ENCODE data around the gene MRPS6.

Gene MRPS6

DNA sequence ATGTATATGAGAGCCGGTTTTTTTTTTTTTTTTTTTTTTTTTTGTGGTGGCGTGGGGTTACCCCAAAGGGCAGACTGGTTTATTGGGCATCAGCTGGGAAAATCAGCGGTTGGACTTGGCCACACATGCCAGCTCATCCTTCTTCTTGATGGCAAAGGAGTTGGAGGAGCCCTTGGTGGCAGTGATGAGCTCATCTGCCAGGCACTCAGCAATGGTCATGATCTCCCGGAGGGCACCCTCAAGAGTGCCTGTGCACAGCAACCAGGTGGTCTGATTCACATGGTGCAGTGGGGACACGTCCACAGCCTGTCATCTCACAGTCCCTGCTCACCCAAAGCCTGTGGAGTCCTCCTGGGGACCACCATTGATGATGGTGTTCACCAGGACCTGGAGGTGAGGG lies 62.0 kb downstream of the MRPS6 start:
- no peak for ATAC-seq

DNA sequence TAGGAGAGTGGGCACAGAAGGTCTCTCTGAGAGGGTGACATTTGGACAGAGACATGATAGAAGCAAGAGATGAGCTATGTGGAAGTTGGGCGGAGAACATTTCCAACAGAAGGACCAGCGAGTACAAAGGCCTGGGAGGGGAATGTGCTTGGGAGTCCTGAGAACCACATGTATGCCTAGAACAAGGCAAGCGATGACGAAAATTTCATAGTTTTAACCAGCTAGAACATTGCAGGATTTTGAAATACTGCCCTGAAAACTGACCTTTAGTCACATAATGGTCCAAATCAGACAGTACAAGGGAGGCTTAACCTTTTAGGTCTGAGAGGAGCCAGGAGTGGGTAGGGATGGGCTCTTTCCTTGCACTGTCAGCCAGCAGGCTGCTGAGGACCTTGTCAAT lies 68.0 kb downstream of the MRPS6 start:
- ATAC-seq: no peak

DNA sequence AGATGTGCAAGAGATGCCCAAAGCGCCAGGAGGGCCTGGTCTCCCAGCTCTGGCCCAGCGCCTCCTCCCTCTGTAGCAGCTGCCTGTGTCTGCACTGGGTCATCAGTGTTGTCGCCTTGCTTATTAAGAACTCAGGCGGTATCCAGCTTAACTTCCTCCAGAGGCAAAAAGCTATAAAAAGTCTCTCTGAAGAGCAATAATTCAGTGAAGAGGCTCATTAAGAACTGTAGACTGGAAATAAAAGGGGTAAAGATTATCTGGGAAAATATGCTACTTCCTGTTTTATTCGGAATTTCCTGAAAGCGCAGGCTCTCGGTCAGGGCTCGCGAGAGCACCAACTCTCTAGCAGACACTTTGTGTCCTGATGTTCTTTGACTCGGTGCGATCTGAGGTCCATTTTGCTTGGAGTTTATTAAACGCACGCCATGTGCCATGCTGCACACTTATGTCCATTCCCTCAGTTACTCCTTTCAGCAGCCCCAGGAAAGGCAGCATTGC lies 70.4 kb downstream of the MRPS6 start:
- no peak for ATAC-seq

DNA sequence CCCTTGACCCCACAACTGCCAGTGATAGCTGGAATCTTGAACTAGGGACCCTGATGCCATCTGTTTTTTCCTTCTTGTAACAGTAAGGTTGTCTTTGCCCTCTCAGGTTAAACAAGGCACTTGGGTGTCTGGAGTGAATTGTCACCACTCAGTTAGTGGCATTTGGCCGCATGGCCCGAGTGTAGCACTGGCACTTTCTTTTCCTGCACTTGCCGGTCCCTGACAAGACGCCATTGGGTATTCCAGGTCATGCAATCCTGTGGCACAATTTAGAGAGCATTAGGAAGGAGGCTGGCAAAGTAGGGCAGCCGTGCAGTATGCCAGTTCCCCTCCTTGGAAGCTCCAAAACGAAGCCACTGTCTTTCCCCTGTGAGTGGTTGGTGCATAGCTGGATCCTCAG lies 70.8 kb downstream of the MRPS6 start:
- ATAC-seq: no peak

DNA sequence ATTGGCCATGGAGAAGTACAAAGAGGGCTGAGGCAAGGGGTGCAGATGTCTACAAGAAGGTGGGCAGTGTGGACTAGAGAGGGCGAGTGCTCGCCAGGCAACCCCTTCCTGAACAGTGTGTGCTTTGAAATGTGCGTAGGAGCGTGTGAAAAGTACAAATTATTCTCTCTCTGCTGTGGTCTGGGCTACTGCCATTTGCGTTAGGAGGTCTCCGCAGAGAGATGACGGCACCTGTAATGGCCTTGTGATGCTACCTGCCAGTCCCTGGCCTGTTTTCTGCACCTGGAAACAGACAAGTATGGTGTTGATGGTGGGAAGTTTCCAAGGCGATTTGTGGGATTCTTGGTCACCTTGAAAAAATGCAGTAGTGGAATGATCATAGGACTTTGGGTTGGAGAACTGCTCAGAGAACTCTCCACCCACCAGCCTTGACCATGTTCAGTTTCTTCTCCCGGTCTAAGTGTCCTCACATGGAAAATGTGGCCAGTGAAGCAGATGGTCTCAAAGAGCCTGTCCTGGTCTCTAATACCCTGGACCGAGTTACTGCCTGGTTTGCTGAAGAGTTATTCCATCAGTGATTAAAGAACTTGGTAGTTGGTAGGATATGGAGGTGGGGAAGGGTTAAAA lies 74.5 kb downstream of the MRPS6 start:
- no peak for ATAC-seq

DNA sequence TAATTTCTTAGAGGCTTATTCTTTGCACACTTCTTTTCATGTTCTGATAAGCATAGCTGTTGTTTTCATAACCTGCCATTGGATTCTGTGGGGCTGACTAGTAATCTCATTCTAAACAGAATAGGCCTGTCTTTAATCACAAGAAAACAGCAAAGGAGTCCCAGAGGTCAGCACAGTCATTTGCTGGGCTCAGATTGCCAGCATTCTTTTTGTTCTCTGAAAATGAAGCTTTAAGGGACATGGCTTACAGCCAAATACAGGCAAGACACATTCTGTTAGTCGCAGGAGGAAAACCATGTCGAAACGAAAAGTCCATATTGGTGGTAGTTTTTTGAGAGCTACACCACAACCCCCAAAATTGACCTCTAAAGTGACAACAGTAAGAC lies 75.0 kb downstream of the MRPS6 start:
- ATAC-seq: no peak

DNA sequence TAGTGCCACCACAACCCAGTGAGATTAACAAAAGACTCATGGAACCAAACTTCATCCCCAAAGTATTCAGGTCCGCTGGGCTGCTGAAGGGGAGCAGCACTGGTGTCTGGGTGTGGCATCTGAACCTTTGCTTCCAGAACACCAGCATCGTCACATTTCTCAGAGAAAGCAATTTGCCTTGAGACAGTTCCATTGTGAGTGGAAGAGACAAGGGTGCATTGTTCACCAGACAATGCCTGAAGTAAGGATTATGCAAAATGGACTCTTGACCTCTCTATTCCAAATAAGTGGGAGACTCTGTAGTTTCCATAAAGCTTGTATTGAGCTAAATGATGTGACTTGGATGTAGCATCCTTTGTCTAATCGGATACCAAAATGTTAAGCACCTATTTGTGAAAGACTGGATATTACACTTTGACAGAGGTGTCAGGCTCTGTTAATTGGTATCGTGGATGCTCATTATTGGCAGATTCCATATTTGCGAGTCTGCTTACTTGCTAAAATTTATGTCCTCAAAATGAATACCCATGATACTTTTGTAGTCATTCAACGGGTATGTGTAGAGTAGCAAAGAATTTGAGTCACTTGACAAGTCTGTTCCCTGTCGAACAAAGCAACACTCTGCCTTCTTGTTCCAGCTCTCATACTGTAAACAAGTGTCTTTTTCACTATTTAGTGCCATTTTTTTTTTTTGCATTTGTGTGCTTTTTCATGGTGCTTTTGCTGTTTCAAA lies 75.6 kb downstream of the MRPS6 start:
- ATAC-seq: no peak

DNA sequence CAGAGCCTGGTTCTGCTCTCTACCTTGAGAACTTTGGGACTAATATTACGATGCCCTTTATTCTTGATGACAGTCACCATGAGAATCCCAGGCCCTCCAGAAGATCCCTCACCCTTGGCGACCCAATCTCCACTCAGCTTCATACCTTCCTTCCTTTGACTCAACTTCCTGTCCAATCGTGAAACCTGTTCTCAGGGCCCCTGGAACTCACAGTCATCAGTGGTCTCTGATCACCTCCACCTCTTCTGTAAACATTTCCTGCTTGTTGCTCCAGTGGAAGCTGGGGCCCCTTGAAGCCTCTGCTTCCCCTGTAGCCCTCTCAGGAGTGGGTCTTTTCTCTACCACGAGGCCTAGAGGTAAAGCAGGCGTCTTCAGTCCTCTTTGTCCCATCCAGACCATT lies 79.1 kb downstream of the MRPS6 start:
- no peak for ATAC-seq

DNA sequence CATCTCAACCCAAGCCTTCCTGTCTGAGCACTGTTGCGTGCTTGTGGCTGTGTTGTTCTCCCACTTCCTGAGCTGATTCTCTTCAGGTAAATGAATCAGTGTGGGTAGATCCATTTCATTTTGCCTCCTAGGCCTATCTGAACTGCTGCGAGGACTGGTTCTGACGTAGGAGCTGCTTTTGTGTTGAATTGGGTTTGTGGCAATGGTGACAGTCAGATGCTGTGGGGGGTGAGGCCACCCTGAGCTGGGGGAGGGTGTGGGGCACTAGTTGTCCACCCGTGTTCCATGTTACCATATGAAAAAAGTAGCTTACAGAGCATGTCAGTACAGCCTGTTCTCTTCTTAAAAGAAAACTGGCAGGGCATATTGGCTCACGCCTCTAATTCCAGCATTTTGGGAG lies 81.5 kb downstream of the MRPS6 start:
- no peak for ATAC-seq

DNA sequence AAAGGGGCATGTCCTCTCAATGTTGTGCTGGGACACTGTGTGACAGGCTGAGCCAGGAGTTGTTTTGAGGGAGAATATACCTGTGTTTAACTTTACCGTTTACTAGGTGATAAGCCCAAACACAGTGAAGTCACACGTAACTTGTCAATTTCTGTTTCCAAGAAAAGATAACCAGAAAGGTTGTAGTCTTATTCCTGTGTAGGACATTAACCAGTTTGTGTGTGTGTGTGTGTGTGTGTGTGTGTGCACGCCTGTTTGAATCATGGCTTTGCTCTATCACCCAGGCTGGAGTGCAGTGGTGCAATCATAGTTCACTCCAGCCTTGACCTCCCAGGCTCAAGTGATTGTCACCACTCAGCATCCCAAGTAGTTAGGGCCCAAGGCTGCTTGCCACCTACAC lies 83.6 kb downstream of the MRPS6 start:
- ATAC-seq: no peak

DNA sequence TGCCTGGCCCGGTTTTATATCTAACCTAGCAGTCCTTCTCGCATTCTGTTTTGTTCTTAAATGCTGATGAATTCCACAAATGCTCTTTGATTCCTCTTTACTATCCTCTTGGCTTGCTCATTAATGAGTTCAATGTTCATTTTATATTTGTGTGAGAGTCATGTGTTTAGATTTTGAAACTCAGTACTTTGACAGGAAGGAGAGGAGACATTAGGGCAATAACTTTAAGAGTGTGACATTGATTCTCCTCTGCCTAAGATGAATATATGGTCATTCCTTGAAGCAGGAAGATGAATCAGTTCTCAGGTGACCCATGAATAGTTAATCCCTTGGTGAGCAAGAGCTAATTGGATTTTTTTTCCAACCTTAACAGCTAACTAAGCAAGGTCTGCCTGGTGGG lies 84.1 kb downstream of the MRPS6 start:
- ATAC-seq: no peak

DNA sequence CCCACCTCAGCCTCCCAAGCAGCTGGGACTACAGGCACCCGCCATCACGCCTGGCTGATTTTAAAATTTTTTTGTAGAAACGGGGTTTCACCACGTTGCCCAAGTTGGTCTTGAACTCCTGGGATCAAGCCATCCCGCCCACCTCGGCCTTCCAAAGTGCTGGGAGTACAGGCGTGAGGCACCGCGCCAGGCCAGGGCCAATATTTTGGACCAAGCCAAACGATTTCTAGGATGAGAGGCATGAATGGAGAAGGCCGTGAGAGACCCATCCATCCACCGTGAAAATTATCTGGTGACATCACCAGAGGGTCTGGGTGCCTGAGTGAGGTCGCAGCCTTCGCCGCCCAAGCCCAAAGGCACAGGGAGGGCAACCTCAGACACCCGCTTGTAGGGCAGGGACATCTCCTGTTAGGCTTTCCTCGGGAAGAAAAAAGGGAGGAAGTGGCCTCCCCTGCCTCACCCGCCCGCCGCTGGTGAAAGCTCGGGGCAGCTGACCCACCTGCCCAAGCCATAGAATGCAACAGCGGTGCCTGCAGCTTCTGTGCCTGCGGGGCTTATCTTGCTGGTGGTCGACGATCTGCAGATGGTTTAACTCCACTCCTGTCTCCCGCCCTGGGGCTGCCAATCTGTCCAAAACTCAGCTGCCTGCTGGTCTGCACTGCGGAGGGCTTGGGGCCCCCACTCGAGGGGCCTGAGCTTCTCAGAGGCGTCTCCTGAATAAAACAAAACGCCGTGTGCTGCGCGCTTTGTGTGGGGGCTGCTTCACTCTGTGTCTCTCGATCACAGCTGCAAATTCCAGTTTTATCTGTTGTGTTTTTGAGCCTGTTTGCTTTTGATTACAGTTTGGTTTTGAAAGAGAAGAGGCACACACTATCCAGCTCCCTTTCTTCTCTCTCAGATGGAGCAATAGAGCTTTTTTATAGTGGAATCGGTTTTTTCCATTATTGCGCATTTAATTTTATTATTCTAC lies 85.8 kb downstream of the MRPS6 start:
- ATAC-seq: no peak

DNA sequence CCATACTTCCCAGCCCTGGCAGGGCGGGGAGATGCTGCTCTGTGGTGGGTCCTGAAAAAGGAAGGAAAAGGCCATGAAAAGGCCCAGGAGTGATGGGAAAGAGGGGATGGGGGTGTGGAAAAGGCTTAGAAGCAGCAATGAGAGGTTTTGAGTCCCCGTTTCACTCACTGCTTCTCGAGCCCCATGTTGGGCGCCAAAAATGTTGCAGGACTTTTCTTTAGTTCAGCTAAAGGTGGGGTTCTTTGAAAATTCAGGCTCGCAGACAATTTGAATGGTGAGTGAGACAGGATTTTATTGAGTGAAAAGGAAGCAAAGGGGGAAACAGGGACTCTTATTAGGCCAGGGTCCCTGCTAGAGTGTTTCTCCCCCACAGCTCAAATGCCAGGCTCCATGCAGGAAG lies 93.1 kb downstream of the MRPS6 start:
- ATAC-seq: no peak

DNA sequence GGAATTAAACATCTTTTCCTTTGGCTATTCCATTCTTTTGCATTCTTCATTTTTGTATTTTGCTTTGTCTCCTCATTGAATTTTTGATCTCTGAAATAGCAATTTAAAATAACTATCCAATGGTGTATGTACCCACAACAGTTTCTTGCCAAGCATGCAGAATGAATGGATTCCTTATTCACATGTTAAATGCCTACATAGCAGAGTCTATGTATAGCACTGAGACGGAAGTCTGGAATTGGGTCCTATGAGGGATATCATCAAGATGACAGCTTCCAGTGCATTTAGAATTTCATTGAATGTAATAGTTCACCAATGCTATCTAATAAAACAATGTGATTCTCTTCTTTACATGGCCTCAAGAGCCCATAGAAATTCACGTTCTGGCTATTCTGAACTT lies 97.5 kb downstream of the MRPS6 start:
- ATAC-seq: no peak

DNA sequence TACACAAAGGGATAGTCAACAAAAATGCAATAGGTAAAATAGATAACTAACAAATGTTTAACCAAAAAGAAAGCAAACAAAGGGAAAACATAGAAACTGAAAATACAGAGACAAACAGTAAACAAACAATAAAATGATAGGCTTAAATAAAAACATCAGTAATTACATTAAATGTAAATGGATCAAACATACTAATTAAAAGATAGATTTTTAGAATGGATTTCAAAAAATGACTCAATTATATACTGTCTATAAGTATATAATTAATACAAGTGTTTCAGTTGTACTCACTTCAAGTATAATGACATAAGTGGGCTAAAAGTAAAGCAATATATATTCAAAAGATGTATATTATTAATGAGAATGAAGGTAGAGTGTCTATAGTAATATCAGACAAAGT lies 101.1 kb downstream of the MRPS6 start:
- no peak for ATAC-seq

DNA sequence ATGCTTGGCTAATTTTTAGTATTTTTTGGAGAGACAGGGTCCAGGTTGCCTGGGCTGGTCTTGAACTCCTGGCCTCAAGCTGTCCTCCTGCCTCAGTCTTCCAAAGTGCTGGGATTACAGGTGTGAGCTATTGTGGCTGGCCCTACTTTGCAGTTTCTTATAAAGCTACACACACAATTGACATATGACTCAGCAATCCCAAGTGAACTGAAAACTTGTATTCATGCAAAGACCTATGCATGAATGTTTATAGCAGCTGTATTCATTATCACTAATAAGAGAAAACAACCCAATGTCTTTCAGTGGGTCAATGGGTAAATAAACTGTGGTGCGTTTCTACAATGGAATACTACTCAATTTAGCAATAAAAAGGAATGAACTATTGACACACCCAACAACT lies 103.1 kb downstream of the MRPS6 start:
- ATAC-seq: no peak

DNA sequence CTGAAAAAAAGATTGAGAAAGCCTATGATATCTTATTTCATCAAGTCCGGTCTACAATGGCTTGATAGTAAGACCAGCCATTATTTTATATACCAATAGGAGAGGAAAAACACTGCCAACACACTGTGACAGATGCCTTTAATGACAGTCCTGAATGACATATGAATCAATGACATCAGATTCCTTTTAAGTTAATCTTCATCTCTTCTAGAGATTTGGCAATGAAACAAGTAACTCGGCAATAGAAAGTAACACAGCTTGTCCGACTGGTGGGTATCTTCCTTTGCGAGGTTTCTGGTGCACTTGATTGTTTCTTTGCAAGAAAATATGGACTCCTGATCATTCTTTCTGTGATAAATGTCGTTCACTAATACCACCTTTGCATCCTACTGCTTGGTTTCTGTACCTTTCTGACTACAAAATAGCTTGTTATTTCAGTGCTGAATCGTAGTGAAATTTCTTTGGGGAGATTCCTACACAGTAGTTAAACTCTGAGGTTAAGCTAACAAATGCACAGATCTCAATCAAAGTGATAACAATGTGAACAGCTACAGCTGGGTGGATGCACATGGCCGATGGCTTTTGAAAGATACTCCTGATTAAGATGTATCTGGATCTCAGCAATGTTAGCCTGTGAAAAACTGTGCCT lies 104.7 kb downstream of the MRPS6 start:
- no peak for ATAC-seq

DNA sequence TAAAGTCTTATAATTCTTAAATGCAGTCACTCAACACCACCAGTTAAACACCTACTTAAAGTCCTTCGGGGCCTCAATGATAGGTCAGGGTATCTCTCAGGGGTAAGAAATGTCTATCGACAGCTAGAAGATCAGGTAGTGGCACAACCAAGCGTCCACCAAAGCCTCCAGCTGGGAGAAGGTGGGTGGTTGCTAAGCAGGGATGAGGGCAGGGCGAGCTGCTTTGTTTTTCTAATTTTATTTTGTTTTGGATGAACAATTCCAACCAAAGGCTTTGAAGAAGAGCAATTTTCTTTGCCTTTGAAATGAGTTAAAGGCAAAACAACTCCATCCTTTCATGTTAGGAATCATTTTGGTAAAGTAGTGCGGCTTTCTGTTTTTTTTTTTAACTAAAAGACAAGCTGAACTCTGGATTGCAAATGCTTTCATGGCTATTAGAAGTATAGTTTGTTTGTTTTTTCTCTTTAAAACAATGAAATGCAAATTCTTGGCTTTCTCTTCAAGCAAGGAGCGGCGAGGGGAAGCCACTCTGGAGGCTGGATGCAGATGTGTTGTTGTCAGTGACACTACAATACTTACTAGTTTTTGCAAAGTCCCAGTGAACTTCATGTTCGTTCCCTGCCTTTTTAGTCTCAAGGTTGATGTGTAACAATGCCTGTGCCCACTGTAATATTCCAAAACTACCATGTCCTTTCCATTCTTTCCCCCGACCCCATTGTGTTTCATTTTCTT lies 106.0 kb downstream of the MRPS6 start:
- no peak for ATAC-seq

DNA sequence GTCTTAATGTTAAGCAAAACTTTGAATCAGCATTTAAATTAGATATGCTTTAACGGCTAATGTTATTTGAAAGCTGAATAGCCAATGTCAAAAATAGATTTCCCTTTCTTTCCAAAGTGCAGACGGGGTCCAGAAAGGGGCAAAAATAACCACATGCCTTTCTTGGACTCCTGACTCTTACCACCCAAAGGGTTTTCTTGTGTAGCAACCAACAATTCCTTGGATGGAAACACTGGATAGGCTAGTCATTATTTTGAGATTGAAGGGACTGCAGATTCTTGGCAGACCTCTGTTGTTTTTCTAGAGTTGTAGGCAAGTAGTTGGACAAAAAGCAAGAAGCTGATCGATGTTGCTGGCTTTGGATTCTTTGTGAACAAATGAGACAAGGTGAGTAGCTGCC lies 107.0 kb downstream of the MRPS6 start:
- ATAC-seq: no peak

DNA sequence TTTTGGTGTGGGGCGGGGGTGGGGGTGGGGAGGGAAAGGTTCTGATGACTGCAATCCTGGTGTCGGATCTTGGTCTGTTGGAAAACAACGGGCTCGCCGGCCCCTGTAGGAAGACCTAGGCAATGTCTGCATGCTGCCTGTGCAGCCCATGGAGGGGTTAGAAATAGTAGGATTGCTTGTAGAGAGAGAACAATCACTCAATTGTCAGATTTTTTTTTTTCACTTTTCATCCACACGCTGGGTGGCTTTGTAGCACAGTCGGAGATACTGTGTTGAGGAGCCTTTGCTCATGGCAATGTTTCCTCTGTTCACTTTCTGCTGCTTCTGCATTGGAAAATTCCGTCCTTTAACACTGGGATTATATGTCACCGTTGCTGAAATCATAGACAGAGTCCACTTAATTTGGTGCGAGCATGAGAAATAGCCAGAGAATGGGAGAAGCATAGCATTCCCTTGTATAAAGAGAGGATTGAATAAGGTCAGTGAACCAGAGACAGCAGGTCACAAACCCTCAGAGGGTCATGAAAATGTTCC lies 107.5 kb downstream of the MRPS6 start:
- ATAC-seq: no peak

DNA sequence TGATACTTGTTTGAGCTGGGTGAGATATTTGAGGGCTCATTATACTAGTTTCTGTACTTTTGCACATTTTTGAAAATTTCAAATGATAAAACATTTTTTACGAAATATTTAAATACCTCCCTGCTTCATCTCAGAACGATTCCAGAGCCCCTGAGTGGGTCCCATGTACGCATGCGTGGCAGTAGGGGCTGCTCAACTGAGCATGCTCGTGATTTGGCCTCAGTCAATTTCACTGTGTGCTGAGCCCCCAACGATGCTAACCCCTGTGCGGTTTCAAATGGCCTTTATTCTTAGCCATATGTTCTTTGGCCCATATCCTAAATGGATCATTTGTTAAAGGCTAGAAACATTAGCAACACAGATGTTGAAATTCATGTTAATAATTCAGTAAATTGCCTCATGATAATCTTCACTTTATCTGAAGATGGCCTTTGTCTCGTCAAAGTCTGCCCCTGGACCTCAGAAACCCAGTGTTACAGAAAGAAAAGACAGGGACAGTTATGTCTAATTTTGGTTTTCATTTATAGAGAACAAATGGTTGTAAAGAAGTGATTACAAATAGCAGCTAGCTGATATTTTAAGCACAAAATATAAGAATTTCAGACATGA lies 108.2 kb downstream of the MRPS6 start:
- no peak for ATAC-seq

DNA sequence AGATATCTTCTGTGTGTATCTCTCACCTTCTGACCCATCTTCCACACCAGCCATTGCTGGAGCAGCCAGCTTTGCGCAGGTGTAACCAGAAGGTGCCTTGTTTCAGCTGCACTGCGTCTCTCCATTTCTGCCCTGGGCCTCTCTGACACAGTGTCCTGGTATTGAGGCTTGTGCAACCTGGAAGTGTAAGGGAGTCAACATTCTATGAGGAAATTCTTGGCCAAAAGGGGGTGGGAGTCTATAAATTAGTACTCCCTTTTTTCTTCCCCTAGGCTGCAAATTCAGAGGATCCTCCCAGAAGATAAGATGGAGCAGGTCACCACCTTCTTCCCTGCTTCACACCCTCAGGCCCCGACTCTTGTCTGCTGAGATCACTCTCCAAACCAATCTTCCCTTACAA lies 109.1 kb downstream of the MRPS6 start:
- no peak for ATAC-seq

Data from activated CD4-positive, CD25-positive, alpha-beta regulatory T cell treated with anti-CD3 and anti-CD28 coated beads, Interleukin-2, amount 50 U/mL, for 24 hours (primary cell).